ENCODE results near the gene MSL3. TPM values are rescaled to one million over a fixed set of nuclear protein-coding genes. Genes with fewer than 3 reads are reported as not detected.

The MSL3 gene
- total RNA-seq, 4 donors from 2014 or later = 17.0 to 36.0 (median 31.2) TPM

- DNase-seq (ENCODE audit: low spot score) = no peak
- TF ChIP-seq CTCF (IDR thresholded peaks at IDR 0.05) = no peak
- ATAC-seq (ENCODE audit: low FRiP score) = no peak
Measured at GRCh38 chrX:11753668-11754067, 4.4 kb upstream of the MSL3 start.

- DNase-seq (ENCODE audit: low spot score) = no peak
- no peak for TF ChIP-seq CTCF (IDR thresholded peaks at IDR 0.05)
- no peak for ATAC-seq (ENCODE audit: low FRiP score)
Measured at GRCh38 chrX:11754958-11755645, 2.9 kb upstream of the MSL3 start.

- ATAC-seq (ENCODE audit: low FRiP score) = no peak
- no peak for DNase-seq (ENCODE audit: low spot score)
- TF ChIP-seq CTCF (IDR thresholded peaks at IDR 0.05) = no peak
Measured at GRCh38 chrX:11755724-11756123, 2.3 kb upstream of the MSL3 start.

- no peak for TF ChIP-seq CTCF (IDR thresholded peaks at IDR 0.05)
- no peak for DNase-seq (ENCODE audit: low spot score)
- no peak for ATAC-seq (ENCODE audit: low FRiP score)
Measured at GRCh38 chrX:11756354-11757318, 1.4 kb upstream of the MSL3 start.

GRCh38 chrX:11757397-11757718 is 679 bp upstream of the MSL3 start:
- ATAC-seq (ENCODE audit: low FRiP score) = no peak
- TF ChIP-seq CTCF (IDR thresholded peaks at IDR 0.05) = no peak
- no peak for DNase-seq (ENCODE audit: low spot score)

- DNase-seq (ENCODE audit: low spot score) (peak; percentile 45), ATAC-seq (ENCODE audit: low FRiP score) (peak; percentile 84)
- TF ChIP-seq CTCF (IDR thresholded peaks at IDR 0.05) = no peak
Measured at GRCh38 chrX:11758400-11759171, 549 bp downstream of the MSL3 start.

All from omental fat pad (tissue), 4 donors.